Stimulated activated CD4-positive, alpha-beta T cell treated with anti-CD3 and anti-CD28 coated beads, Interleukin-2, amount 100 ng/mL, for 24 hours (primary cell): ENCODE data around the gene MARCHF10.

Experiments used
- DNase-seq, 2 donors: peaks; one replicate each; pipeline ENCODE4 v3.0.0-alpha.2; 2020

The MARCHF10 gene

DNA sequence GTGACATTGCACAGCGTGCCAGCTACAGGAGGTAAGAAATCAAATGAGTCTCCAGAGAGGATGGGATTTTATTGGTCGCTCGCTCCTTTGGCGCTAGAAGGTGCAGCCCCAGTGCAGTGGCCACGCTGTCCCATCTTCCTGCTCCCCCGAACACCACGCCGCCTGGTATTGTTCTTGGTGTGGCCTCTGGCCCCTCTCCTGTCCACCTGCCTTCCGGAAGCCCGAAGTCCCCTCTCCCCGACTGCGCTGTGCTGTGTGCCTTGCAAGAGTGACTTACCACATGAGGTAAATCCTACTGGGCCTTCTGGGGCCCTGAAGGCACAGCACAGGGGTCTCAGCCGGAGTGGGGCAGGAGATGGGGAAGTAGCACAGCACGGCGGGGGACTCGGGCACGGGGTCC, 58.2 kb downstream of the MARCHF10 start:
- DNase-seq, result no peak

DNA sequence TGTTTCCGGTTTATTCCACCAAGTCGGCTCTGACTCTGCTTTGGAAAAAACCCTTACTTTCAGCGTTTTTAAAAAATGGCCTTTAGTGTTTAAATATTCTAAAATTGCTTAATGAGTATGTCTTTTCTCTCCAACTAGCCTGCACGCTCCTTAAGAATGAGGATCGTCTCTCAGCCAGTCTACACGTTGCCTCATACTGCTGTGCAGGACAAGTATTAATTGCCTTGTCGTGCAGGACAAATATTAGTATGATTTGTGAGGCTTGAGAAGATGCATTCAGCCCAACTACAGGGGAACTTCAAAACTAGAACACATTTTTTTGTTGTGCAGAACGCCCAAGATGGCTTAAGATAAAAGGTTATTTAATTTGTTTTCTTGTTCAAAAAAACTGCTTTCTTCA, 61.2 kb downstream of the MARCHF10 start:
- DNase-seq, result no peak

DNA sequence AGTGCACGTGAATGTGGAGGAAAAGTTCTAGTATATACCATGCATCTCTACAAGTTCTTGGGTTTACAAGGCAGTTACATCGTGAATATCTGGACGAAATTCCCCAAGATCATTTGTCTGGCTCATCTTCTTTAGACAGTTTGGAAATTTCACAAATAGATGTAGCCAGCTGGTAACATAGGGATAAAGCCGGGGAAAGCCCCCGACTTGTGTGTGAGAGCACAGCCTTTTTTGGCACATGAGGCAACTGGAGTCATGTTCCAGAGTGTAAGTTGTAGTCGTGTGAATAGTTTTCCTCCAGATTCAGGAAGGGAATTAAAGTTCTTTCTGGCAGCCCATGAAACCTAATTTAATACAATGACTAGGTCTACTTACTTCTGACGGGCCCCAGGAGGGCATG, 62.3 kb downstream of the MARCHF10 start:
- DNase-seq, result no peak

DNA sequence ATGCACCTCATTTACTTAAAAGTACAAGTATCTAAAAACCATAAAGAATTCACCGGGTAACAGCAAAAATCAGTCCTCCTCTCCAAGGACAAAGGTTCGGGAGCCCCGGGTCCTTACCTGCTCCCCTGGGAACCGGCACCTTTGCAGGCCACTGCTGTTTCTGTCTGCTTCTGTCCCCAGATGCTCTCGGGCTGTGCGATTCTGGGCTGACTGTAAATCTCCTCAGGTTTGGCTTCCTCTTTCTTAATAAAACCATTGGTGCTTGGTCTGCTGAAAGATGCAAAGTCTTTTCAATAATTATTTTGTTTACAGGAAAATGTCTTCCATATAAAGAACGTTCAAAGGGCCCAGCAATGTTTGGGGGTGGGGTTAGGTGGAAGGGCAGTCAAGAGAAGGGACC, 63.9 kb downstream of the MARCHF10 start:
- no peak for DNase-seq

DNA sequence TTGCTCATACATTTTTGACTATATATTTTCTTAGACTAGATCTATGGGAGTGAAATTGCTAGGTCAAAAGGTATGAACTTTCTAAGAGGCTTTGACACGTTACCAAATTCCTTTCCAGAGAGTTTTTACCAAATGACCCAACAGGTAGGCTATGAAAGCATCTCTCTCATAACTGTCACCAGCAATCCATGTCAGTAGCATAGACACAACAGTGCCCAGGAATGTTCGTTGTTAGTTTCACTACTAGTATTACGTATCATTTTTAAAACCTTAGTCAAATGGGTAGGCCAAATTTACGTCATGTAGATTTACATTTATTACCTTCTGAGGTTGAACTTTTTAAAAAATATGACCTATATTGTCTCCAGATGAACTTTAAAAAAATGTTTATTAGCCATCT, 66.8 kb downstream of the MARCHF10 start:
- DNase-seq, result no peak

DNA sequence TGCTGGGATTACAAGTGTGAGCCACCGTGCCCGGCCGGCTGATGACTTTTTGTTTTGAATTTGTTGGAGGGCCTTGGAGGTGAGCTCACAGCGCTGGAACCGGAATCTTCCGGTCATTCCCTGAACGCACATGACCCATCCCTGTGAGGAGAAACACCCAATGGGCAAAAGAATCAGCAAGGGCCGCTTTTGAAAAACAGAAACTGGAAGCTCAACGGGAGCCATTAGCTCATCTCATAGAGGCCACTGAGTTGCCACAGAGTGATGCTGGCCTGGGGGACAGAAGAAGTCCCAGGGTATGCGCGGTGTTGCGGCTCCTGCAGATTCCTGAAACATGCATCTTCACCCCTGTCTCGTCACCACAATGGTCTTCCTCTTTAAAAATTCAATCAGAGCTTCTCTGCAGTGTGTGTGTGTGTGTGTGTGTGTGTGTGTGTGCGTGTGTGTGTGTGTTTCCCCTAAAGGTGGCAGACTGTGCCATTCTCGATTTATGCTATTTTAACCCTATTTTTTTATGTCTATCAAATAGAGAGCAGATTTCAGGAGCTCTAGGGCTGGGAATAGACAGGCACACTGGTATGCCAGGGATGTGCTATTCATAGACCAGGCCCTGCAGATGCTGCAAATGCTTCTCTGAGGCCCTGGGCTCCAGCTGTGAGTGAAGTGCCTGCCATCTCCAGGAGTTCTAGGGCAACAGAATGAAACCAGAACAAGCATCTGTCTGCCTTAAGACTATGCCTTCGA, 68.3 kb downstream of the MARCHF10 start:
- no peak for DNase-seq

DNA sequence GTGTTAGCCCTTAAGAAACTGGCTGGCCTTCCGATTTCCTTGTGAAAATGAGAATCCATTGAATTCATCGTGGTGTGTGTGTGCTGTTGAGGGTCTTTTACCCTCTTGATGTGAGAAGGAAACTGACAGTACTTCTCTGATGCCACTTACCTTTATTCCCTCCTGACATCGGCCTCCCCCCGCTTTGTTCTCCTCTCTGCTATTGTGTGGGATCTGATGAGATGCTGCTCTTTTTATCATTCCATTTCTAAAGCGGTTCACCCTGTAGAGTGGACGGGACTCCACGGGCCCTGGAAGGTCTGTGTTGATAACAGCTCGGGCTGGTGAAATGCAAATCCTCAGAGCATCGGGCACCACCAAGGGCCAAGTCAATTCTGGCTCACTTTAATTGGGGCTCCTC, 69.8 kb downstream of the MARCHF10 start:
- no peak for DNase-seq

DNA sequence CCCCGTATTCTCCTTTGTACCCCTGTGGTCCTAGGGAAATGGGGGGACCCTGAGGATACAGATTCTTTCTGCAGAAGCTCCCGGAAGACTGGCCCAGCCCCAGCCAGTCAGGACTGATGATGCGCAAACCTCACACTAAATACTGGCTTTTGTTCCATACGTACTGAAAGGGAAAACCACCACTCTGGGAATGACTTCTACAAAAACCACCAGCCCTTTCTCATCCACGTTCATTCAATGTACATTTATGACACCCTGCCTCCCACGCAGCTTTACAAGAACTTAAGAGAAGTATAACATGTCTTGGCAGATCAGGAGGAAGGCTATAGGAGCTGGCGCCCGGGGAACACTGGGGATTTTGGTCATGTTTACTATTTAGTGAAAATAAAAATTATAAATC, 70.6 kb downstream of the MARCHF10 start:
- DNase-seq, result peak; percentile 41 to 45

DNA sequence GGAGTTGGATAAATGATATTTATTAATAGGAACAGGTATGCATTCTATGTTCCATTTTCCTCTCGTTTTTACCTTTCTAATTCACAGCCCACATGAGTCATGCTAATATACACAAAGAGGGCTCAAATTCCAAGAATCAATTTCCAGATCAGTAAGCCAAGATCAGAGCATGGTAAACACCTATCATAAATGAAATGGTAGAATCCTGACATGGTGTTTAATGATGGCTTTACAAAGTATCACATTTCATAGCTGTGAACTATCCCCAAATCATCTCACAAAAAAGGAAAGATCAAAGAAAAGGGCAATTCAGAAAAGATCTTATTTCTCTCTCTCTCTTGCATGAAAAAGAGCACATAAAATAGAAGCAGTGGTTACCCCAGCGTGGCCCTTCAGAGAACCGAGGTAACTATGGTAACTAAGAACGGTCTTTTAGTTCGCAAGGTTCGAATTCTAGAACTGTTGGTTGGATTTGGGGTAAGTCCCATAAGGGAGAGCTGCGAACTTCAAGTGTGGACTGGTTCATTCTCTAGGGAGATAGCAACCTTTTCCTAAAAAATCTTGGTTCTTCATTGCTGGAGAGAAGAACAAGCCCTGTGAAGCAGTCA, 73.0 kb downstream of the MARCHF10 start:
- DNase-seq, result no peak

DNA sequence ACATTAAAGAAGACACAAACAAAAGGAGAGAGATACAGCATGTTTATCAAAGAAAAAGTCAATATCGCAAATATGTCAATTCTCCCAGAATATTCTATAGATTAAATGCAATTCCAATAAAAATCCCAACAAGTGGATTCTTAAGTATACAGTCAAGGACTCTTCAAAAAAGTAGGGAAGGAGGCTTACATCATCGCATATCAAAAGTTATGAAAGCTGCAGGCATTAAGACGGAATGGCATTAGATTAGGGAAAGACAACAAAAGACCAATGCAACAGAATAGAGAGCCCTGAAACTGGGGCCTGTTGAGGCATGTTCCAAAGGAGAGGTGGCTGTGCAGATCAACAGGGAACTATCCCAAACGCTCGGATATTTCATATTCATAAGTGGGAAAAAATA, 76.0 kb downstream of the MARCHF10 start:
- DNase-seq, result no peak

DNA sequence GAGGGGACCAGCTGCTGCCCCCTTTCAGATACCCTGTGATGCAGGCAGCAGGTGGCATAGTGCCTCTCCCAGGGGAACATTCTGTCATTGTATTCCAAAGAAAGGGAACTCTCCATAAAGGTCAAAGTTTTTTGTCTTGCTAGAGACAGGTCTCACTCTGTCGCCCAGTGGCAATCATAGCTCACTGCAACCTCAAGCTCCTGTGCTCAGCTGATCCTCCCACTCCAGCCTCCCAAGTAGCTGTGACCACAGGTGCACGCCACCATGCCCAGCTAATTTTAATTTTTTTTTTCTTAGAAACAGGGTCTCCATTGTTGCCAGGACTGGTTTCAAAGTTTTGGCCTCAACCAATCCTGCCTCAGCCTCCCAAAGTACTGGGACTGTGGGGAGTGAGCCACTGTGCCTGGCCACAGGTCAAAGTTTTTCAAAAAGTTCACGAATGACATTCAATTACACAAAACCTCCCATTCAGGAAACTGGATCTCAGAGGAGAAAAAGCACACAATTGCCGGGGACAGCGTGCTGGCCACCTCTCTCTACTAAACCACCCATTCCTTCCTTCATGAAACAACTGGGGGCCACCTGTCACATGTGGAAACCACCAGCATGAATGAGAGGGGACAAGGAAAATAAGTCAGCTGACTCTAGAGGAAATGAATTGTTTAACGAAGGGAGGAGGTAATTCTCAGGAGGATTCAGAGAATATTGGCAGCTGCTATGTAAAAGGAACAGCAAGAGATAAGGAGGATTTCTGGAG, 80.0 kb downstream of the MARCHF10 start:
- no peak for DNase-seq

DNA sequence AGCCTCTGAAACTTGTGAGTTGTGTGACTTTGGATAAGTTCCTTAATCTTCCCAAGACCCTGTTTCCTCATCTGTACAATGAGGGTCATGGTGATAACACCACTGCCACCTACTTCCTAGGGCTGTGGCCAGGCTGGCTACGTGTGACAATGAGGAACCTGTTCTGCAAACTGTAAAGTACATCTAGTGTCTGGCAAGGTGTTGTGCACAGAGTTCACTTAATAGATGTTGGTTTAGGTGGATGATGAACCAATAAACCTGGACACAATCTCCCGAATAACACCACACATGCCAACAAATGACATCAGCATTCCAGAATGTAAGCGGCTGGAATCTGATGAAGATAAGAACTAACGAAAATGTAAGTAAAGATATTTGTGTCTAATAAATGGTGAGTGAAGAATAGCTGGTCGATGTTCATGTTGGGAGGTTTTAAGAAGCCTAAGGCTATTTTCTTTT, 82.3 kb downstream of the MARCHF10 start:
- no peak for DNase-seq

DNA sequence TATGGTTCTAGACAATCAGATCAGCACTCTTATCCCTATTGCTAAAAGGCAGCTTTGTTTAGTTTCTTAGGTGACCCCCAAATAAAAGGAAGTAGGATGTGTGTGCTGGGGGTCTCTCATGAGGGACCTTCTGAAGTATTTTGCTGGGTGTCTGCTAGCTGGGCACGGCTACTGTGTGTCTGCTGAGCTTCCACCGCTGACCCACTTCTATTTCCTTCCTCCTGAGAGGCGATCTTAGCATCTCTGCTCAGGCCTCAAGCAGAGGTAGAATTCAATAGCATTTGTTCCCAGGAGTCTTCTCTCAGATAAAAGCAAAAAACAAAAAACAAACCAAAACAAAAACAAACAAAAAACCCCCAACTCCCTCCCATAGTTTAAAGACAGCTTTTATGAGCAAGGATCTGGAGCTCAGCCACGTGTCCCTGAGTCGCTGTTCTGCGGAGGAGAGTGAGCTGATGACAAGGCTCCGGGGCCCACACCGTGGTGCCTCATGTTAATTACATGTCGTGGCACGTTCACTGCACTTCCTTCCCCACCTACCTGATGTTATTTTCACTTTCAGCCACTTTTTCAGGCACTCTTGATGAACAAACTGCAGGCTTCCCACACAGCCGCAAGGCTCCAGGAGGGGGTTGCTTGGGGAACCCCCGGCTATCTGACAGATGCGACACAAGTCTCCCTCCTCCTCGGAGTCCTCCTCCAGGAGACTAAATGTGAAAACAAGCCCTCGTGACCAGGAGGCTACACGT, 83.5 kb downstream of the MARCHF10 start:
- DNase-seq, result peak; percentile 81 to 84

DNA sequence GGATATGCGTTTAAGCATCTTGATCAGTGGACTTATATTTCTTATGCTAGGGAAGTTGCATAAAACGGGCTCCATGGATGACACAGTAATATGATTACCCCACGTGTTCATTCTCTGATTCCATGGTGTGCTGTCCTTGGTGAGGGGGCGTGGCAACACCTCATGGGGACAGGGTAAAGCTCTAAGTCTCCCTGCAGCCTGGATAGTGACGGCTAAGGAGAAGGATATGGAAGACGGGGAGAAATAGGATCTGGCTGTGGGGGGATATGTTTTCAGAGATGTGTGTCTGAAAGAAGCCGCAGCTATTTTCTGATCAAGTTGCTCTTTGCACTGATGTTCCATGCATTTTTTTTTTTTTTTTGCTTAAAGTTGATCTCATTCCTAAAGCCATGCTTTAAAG, 84.3 kb downstream of the MARCHF10 start:
- no peak for DNase-seq

DNA sequence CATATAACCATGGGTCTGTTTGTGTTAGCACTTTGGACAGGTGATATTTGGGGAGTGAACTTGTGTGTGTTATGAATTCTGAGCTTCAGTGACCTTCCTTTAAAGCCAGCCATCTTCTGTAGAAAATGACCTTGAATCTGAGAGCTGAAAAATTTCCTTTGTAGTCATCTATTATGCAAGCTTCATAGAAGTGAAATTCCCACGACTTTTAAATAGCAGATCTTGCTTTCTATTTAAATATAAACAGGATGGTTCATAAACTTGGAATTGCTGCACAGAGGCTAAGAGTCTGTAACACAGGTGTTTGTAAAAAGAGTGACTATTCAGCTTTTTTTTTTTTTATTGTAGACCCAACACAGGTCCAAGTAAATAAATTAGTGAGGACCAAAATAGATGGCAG, 85.5 kb downstream of the MARCHF10 start:
- DNase-seq, result no peak

DNA sequence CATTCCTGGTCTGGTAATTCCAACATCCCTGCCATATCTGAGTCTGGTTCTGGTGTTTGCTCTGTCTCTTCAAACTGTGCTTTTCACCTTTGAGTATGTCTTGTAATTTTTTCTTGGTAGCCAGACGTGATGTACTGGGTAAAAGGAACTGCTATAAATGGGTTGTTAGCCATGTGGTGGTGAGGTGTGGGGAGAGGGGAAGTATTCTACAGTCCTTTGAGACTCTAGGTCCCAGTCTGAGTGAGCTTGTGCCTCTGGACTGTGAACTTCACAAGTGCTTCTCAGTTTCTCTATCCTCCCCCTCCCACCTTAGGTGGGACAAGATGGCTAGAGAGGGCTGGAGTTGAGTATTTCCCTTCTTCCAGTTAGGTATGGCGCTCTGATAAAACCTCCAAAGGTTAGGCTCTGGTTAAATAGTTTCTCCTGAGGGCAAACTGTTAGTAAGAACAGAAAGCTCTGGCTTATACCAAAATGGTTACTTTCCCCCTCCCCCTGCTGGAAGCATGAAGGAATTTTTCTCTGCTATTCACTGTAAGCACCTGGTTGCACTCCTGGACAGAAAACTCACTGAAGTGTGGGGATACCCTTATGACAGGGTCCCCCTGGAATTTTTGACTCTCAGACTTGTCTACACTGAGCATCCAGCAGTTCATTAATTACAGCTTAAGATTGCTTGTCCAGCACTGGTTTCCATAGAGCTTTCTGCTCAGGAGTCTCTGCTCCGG, 87.8 kb downstream of the MARCHF10 start:
- DNase-seq, result no peak

DNA sequence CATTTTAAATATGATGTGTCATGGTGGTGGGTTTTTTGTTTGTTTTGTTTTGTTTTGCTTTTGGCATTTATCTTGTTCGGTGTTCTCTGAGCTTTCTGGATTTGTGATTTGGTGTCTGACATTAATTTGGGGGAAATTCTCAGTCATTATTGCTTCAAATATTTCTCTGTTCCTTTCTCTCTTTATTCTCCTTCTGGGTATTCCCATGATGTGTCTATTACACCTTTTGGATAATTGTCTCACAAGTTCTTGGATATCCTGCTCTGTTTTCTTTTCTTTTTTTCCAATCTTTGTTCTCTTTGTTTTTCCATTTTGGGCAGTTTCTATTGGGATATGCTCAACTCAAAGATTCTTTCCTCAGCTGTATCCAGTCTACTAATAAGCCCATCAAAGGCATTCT, 88.5 kb downstream of the MARCHF10 start:
- DNase-seq, result no peak

DNA sequence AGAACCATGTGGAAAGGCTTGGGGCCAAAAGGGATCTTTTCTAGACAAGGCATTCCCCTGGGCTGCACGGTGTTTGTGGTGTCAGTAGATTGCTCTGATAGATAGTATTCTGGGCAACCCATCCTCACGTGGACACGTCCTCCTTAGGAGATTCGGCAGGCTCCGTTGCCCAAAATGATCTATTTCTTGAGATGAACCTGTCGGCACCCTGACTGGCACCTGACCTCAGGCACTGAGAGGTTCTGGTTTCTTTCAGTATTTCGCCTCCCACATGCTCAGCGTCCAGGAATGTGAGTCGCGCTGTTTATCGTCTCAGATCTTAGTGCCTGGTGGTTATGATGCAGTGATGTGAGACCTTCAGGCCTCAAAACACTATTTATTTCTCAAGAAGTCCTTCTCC, 89.7 kb downstream of the MARCHF10 start:
- DNase-seq, result peak in 1 of 2 donors; percentile 35

DNA sequence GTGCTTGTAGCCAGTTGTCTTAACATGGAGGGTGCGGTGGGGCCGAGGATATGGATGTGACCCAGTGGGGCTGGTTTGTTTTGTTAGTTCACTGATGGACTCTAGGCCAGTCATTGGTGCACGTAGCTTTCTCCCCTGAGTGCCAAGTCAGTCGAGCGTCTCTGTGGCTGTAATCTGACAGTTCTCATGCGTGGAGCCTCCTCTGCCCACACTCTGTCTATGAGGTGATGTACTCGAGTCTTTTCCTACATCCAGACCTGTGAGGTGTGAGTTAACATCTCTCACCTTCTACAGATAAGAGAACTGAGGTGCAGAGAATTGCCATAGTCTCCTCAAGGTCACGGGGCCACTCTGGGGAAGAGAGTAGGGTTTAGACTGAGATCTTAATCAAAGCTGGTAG, 90.2 kb downstream of the MARCHF10 start:
- no peak for DNase-seq

DNA sequence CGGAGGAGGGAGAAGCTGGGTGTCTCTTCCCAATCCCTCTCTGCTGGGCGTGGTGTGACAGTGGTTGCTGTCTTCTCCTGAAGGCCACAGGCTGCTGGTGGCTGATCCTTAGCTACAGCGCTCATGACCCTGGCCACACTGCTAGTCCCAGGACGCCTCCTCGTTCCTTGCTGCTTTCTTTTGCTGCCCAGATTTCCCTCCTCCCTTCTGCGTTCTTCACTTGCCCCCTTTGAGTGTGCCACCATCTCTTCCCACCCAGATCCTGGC, 90.6 kb downstream of the MARCHF10 start:
- no peak for DNase-seq

DNA sequence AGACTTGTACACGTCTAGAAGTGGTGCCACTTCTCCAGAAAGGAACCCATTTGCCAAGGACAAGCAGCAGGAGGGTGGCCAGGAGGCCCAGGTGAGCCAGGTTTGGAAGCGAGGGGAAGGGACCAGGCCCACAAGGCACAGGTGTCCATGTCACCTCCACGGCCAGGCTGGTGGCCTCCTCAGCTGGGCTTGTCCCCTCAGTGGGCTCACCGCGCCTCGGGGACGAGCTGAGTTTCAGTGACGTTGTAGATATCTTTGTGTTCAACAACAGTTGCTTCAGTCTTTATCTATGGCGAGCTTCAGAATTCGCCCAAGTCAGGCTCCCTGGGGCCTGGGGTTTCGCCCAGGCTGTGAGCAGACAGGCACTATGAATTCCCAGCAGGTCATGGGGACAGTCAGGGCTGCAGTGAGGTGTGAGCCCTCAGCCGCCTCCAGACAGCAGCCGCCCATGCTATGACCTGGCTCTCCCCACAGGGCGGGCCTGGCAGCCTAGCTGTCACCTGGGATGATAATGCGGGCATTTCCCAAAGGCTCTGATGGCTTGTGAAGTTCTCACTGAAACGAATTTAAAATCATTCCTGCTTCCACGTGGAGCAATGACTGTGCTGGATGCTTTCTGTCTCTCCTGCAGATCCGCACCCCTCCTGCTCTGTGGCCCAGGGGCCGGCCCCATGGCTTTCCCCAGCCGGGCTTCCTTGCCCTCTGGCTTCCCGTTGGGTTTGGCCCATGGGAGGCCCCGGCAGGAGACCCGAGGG, 91.1 kb downstream of the MARCHF10 start:
- DNase-seq, result no peak

DNA sequence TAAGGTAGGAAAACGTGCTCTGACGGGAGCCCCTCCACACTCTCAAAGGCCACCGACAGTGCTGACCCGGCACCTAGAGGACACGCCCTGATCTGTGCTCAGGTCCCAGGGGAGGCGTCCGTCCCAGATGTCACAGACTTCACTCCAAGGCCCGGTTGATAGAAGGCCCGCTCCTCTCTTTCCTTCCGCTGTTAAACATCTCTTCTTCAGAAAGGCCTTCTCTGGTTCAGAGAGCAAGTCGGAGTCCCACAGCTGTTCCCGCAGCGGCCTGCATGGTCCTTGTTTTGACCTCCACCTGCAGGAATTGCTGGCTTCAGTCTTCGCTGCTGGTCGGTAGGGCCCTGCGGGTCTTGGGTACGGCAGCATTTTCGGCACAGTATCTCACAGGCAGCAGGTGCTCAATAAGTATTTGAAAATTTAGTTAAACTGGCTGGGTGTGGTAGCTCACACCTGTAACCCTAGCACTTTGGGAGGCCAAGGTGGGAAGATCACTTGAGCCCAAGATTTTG, 92.2 kb downstream of the MARCHF10 start:
- no peak for DNase-seq
